MM.1S (cell line): ENCODE results near the gene ENTPD3.

Experiments used
- EZH2 ChIP-seq: fragments of 300-600 bp; sonication (generic); optimal IDR thresholded peaks from 2 replicates; pipeline ENCODE3; 2017; ENCODE audit warnings: low read depth, mild to moderate bottlenecking, antibody characterized with exemption, low read length, mixed read lengths
- EZH2phosphoT487 ChIP-seq: fragments of 300-600 bp; sonication (generic); IDR thresholded peaks from 2 replicates; pipeline ENCODE4 v1.6.1; 2018; ENCODE audit warnings: antibody characterized with exemption, low read length

- no peak for TF ChIP-seq EZH2
- TF ChIP-seq EZH2phosphoT487, result no peak
Measured at GRCh38 chr3:40432793-40433192, 45.8 kb downstream of the ENTPD3 start.
